OCI-LY7 (cell line): ENCODE data around the gene TRIM25. TPM values are rescaled to one million over a fixed set of nuclear protein-coding genes. Genes with fewer than 3 reads are reported as not detected.

Experiments used
- Bru-seq: library from RNA; stranded (reverse); fragments of 400-500 nt; gene quantifications from one replicate; lab custom pipeline; 2021; lab: Mats Ljungman, UMichigan
- BruChase-seq, 2 experiments: library from RNA; stranded (reverse); fragments of 400-500 nt; gene quantifications; one replicate each; lab custom pipeline; 2021; lab: Mats Ljungman, UMichigan
- BruUV-seq: library from RNA; stranded (reverse); fragments of 400-500 nt; replicated peaks from 2 replicates; lab custom pipeline; 2021; lab: Mats Ljungman, UMichigan
- CTCF ChIA-PET: fragments of 300-600 bp; sonication (Branson Sonifier 250); formaldehyde crosslinking; loops from one replicate; lab custom pipeline; 2022; ENCODE audit warnings: antibody characterized with exemption; ENCODE audit not compliant: unreplicated experiment; lab: Charles Lee
- POLR2A ChIA-PET: fragments of 300-600 bp; sonication (Branson Sonifier 250); formaldehyde crosslinking; loops from one replicate; lab custom pipeline; 2022; ENCODE audit warnings: antibody characterized with exemption; lab: Charles Lee
- DNase-seq: peaks from one replicate; pipeline ENCODE4 v3.0.0-alpha.2; 2015; ENCODE audit warnings: low spot score
- H2AFZ ChIP-seq: fragments of 200-600 bp; sonication (generic), shearing (Covaris generic); 2 replicates; pipeline ENCODE4 v1.6.1; 2014; ENCODE audit warnings: mild to moderate bottlenecking, antibody characterized with exemption, low read length, moderate library complexity
- H3K27ac ChIP-seq: fragments of 200-600 bp; sonication (generic); 2 replicates; pipeline ENCODE4 v1.5.1; 2014; ENCODE audit warnings: mixed run types, low read depth, mild to moderate bottlenecking, moderate library complexity, low read length, inconsistent platforms; ENCODE audit not compliant: poor library complexity, severe bottlenecking
- H3K36me3 ChIP-seq: fragments of 200-600 bp; sonication (generic); 2 replicates; pipeline ENCODE4 v1.6.1; 2014; ENCODE audit warnings: mild to moderate bottlenecking, antibody characterized with exemption, low read length, moderate library complexity, mixed read lengths; ENCODE audit not compliant: insufficient read depth
- H3K4me1 ChIP-seq: fragments of 200-600 bp; sonication (generic); 2 replicates; pipeline ENCODE4 v1.5.1; 2014; ENCODE audit warnings: mild to moderate bottlenecking, low read length; ENCODE audit not compliant: insufficient read depth, poor library complexity, severe bottlenecking
- H3K4me2 ChIP-seq: fragments of 200-600 bp; sonication (generic); 2 replicates; pipeline ENCODE4 v1.6.1; 2014; ENCODE audit warnings: mild to moderate bottlenecking, low read length
- H3K4me3 ChIP-seq: fragments of 200-600 bp; sonication (generic); 2 replicates; pipeline ENCODE4 v1.5.1; 2014; ENCODE audit warnings: mild to moderate bottlenecking, low read depth, low read length; ENCODE audit not compliant: poor library complexity, severe bottlenecking
- H3K79me2 ChIP-seq: fragments of 200-600 bp; sonication (generic); 2 replicates; pipeline ENCODE4 v1.6.1; 2016; ENCODE audit warnings: low read depth, mild to moderate bottlenecking, low read length, moderate library complexity, mixed read lengths; ENCODE audit not compliant: insufficient read depth
- H3K9me2 ChIP-seq: fragments of 200-600 bp; sonication (generic); 2 replicates; pipeline ENCODE4 v1.6.1; 2016; ENCODE audit warnings: mild to moderate bottlenecking, low read length, mixed read lengths; ENCODE audit not compliant: insufficient read depth
- H3K9me3 ChIP-seq: fragments of 200-600 bp; sonication (generic); 2 replicates; pipeline ENCODE4 v1.6.1; 2014; ENCODE audit warnings: mild to moderate bottlenecking, mixed run types, low read length, mixed read lengths
- H4K20me1 ChIP-seq: fragments of 200-600 bp; sonication (generic); 2 replicates; pipeline ENCODE4 v1.6.1; 2014; ENCODE audit warnings: mild to moderate bottlenecking, antibody characterized with exemption, low read length, moderate library complexity, mixed read lengths; ENCODE audit not compliant: insufficient read depth
- CTCF ChIP-seq: fragments of 200-600 bp; sonication (generic); conservative IDR thresholded peaks from 2 replicates; pipeline ENCODE4 v1.5.1; 2014; ENCODE audit warnings: mild to moderate bottlenecking, antibody characterized with exemption, low read length, moderate library complexity, mixed read lengths
- EZH2phosphoT487 ChIP-seq: fragments of 200-600 bp; sonication (generic); IDR thresholded peaks from 2 replicates; pipeline ENCODE4 v1.6.1; 2018; ENCODE audit warnings: low read depth, borderline replicate concordance, mild to moderate bottlenecking, mixed run types, antibody characterized with exemption, low read length, moderate library complexity, mixed read lengths
- intact Hi-C: fragments of 100-400 bp; cut with micrococcal nuclease; formaldehyde crosslinking; loops from one replicate; pipeline ENCODE4 v1.10.0; 2022; ENCODE audit not compliant: unreplicated experiment
- long read RNA-seq: library from polyadenylated mRNA; stranded (forward); transcript quantifications from one replicate; pipeline ENCODE4 v2.0.0, GENCODE V29; 2022
- total RNA-seq, 2 experiments: library from RNA; depleted of rRNA in 1 of 2; stranded (reverse); fragments of >200 nt in 1 of 2; shearing (Covaris generic) in 1 of 2; gene quantifications; 2 replicates each; pipeline ENCODE4 v1.2.3, GENCODE V29; 2014 to 2022

The TRIM25 gene, protein sequence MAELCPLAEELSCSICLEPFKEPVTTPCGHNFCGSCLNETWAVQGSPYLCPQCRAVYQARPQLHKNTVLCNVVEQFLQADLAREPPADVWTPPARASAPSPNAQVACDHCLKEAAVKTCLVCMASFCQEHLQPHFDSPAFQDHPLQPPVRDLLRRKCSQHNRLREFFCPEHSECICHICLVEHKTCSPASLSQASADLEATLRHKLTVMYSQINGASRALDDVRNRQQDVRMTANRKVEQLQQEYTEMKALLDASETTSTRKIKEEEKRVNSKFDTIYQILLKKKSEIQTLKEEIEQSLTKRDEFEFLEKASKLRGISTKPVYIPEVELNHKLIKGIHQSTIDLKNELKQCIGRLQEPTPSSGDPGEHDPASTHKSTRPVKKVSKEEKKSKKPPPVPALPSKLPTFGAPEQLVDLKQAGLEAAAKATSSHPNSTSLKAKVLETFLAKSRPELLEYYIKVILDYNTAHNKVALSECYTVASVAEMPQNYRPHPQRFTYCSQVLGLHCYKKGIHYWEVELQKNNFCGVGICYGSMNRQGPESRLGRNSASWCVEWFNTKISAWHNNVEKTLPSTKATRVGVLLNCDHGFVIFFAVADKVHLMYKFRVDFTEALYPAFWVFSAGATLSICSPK
- total RNA-seq (2014; rRNA removed; shearing (Covaris generic)) = 5.0 and 7.8 TPM in 2 replicates
- total RNA-seq (2022) = 14.2 and 18.7 TPM in 2 replicates
- percentile 56 among the genes with signal in this experiment for Bru-seq, nascent RNA
- percentile 62 among the genes with signal in this experiment for BruChase-seq, experiment 1, labeled RNA remaining after a 6-hour chase
- percentile 73 among the genes with signal in this experiment for BruChase-seq, experiment 2, labeled RNA remaining after a 2-hour chase
- long read RNA-seq, partial matches to known transcripts = 0 of 3 reads
- long read RNA-seq, other reads (novel, unspliced or antisense) = 3 of 3 reads

GRCh38 chr17:56913867-56914580 is at the start of gene TRIM25:
Gene TRIM25, minus strand, starts transcription at chr17:56914049. Its CDS starts 61 bp downstream, at chr17:56913988.
- no peaks in the 10 kb centered on the region for H3K36me3 ChIP-seq
- POLR2A ChIA-PET = interaction anchor here (0.6 to 0.8 kb wide), 2 partner anchors 173 to 343 kb away, joined by 4 read pairs; no protein-coding TSS in a partner anchor
- H2AFZ ChIP-seq = peak within 1 kb of the TSS; percentile 97
- no peaks in the 10 kb centered on the region for H3K79me2 ChIP-seq
- TF ChIP-seq EZH2phosphoT487 = no peak
- no peak for TF ChIP-seq CTCF
- no peak within 1 kb of the TSS for H3K27ac ChIP-seq
- peak within 1 kb of the TSS; percentile 97 for H3K4me2 ChIP-seq
- H4K20me1 ChIP-seq = no peaks in the 10 kb centered on the region
- H3K9me2 ChIP-seq = no peaks in the 10 kb centered on the region
- peak; percentile 78 for DNase-seq
- intact Hi-C loops = loop anchor here (5.0 kb wide), 1 partner anchor 82 kb away; the partner anchor contains the start of genes C17orf67 and DGKE
- H3K4me3 ChIP-seq = peak within 1 kb of the TSS; percentile 70
- peaks cover 6% of the 10 kb centered on the region; the same call in 1 of the 2 replicates for H3K9me3 ChIP-seq
- BruUV-seq = TSS peak; percentile 81
- H3K4me1 ChIP-seq = peaks cover 33% of the 10 kb centered on the region
- CTCF ChIA-PET = interaction anchor here (0.6 kb wide), 1 partner anchor 81 kb away, joined by 4 read pairs; no protein-coding TSS in a partner anchor

DNA sequence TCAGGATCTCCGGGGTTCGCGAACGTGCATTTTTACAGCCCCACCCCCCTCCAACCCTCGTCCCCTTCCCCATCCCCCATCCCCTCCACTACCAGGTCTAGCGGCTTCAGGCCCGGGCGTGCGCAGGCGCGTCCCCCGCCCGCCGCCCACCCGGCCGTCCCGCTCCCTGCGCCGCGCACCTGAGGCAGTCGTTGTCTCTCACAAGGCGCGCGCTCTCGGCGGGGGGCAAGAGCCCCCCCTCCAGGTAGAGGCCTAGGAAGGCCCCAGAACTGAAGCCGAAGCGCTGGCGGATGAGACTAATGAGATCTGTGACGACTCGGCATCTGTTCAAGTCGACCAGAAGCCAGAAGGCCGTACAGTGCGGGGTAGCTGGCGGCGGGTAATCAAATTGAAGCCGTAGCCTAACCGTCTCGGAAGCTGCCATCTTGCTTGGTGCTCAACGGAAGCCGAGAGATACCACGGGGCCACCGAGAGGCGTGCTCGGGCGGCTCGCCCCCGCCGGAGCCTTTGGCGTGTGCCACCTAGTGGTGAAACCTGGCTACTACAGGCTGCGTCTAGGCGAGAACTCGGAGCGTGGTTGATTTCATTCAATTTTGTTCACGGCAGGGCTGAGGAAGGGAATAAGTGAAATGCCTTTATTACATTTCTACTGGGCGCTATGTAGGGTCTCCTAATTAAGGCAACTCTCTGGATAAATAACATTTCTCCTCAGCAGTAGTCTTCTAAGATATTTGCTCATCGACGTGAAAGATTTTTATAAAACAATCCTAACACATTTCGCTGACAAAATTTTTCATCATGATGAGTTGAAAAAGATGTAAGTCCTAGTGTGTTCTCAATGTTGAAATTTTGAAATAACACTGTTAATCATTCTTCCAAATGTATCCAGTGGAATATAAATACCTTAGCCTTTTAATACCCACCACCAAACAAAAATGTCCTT is 47.0 kb upstream of the TRIM25 start, which contains the start of gene COIL:
Gene COIL (minus strand): TSS at position 455 of the 943 bp plus-strand sequence. CDS start 31 bp downstream, at position 424.
- DNase-seq = peak; percentile 95
- Histone ChIP-seq H3K9me2 (no peaks in the 10 kb centered on the region), H3K9me3 (no peaks in the 10 kb centered on the region), H3K27ac (peak within 1 kb of the TSS; percentile 89), H3K4me3 (peak within 1 kb of the TSS; percentile 90), H3K4me2 (peak within 1 kb of the TSS; percentile 61), H3K36me3 (peaks cover 4% of the 10 kb centered on the region), H3K4me1 (peaks cover 35% of the 10 kb centered on the region), H2AFZ (peak within 1 kb of the TSS; percentile 87), H3K79me2 (peaks cover 39% of the 10 kb centered on the region; the same call in 1 of the 2 replicates), H4K20me1 (no peaks in the 10 kb centered on the region)
- CTCF ChIA-PET = no interaction called here
- TF ChIP-seq EZH2phosphoT487 (no peak), CTCF (peak; percentile 95)
- TSS peak; percentile 89 for BruUV-seq
- intact Hi-C loops = loop anchor here (1.0 to 5.0 kb wide), 2 partner anchors 43 to 126 kb away; partner anchors contain the start of gene AKAP1
- POLR2A ChIA-PET = no interaction called here
